Large intestine (tissue), 3 donors: ENCODE data around the gene SLC7A6. TPM values are rescaled to one million over a fixed set of nuclear protein-coding genes. Genes with fewer than 3 reads are reported as not detected.

Source experiments
- DNase-seq, 2 donors: peaks; one replicate each; pipeline versions ENCODE4 v3.0.0 to v3.0.0-alpha.2; 2013
- H3K27ac ChIP-seq: one replicate; pipeline ENCODE4 v1.5.1; 2013; ENCODE audit warnings: low read length
- H3K27me3 ChIP-seq: 2 replicates; pipeline ENCODE4 v1.6.1; 2013; ENCODE audit warnings: low read length; ENCODE audit not compliant: control insufficient read depth, insufficient read depth
- H3K36me3 ChIP-seq: 2 replicates; pipeline ENCODE4 v1.6.1; 2013; ENCODE audit warnings: low read length; ENCODE audit not compliant: control insufficient read depth, insufficient read depth
- H3K4me1 ChIP-seq: one replicate; pipeline ENCODE4 v1.6.1; 2013; ENCODE audit warnings: low read length; ENCODE audit not compliant: control insufficient read depth, insufficient read depth
- H3K4me3 ChIP-seq: one replicate; pipeline ENCODE4 v1.5.1; 2013; ENCODE audit warnings: low read length
- H3K9me3 ChIP-seq: one replicate; pipeline ENCODE4 v1.6.1; 2013; ENCODE audit warnings: mild to moderate bottlenecking, low read depth, low read length, moderate library complexity; ENCODE audit not compliant: control insufficient read depth
- WGBS: methylation state at CpG from one replicate; pipeline ENCODE4 v1.1.5; 2013; ENCODE audit warnings: low lambda C conversion rate; ENCODE audit not compliant: insufficient coverage; 5-methylcytosine and 5-hydroxymethylcytosine counted together
- polyA plus RNA-seq: library from polyadenylated mRNA; unstranded; fragments of 120-200 nt; gene quantifications from one replicate; pipeline ENCODE4 v1.2.1, GENCODE V29; 2013

Gene SLC7A6
- polyA plus RNA-seq, 1 donor, result 11.6 TPM

- Histone ChIP-seq H3K4me3 (peak overlapping the region; percentile 95), H3K9me3 (no peaks in the 10 kb centered on the region), H3K36me3 (peaks cover 6% of the 10 kb centered on the region), H3K4me1 (peaks cover 28% of the 10 kb centered on the region), H3K27ac (no peak overlapping the region), H3K27me3 (no peaks in the 10 kb centered on the region)
- DNase-seq, result no peak
- no CpG with 5 or more reads among the region's 20 CpGs for WGBS
These were observed 19.8 kb upstream of the SLC7A6 start for GRCh38 chr16:68244481-68244902.

- no CpG with 5 or more reads among the region's 75 CpGs for WGBS
- Histone ChIP-seq H3K27me3 (no peaks in the 10 kb centered on the region), H3K9me3 (no peaks in the 10 kb centered on the region), H3K4me3 (peak within 1 kb of the TSS; percentile 95), H3K36me3 (peaks cover 8% of the 10 kb centered on the region), H3K4me1 (peaks cover 28% of the 10 kb centered on the region), H3K27ac (peak within 1 kb of the TSS; percentile 54)
- DNase-seq, result peak; percentile 94 to 97
These were observed 19.1 kb upstream of the SLC7A6 start, which contains the start of gene PLA2G15 for GRCh38 chr16:68244903-68245853. Gene PLA2G15, plus strand, starts transcription at chr16:68245373. Its CDS starts 54 bp downstream, at chr16:68245427.

GRCh38 chr16:68246121-68246520 lies 18.2 kb upstream of the SLC7A6 start:
- Histone ChIP-seq H3K4me1 (peaks cover 28% of the 10 kb centered on the region), H3K4me3 (peak overlapping the region; percentile 95), H3K36me3 (peaks cover 12% of the 10 kb centered on the region), H3K9me3 (no peaks in the 10 kb centered on the region), H3K27me3 (no peaks in the 10 kb centered on the region), H3K27ac (peak overlapping the region; percentile 54)
- no CpG with 5 or more reads among the region's 7 CpGs for WGBS
- DNase-seq, result no peak

GRCh38 chr16:68246666-68247065 lies 17.7 kb upstream of the SLC7A6 start:
- Histone ChIP-seq H3K27ac (peak overlapping the region; percentile 54), H3K4me3 (no peak overlapping the region), H3K4me1 (peaks cover 28% of the 10 kb centered on the region), H3K9me3 (no peaks in the 10 kb centered on the region), H3K27me3 (no peaks in the 10 kb centered on the region), H3K36me3 (peaks cover 16% of the 10 kb centered on the region)
- peak; percentile 76 to 82 for DNase-seq
- WGBS, result no CpG with 5 or more reads among the region's 5 CpGs

- no peak for DNase-seq
- peaks cover 28% of the 10 kb centered on the region for H3K4me1 ChIP-seq
- no peaks in the 10 kb centered on the region for H3K27me3 ChIP-seq
- H3K27ac ChIP-seq, result no peak overlapping the region
- H3K4me3 ChIP-seq, result no peak overlapping the region
- no peaks in the 10 kb centered on the region for H3K9me3 ChIP-seq
- H3K36me3 ChIP-seq, result peaks cover 22% of the 10 kb centered on the region
- no CpG with 5 or more reads among the region's 4 CpGs for WGBS
These were observed 16.9 kb upstream of the SLC7A6 start for GRCh38 chr16:68247400-68247799.

GRCh38 chr16:68247932-68248331 lies 16.4 kb upstream of the SLC7A6 start:
- no peaks in the 10 kb centered on the region for H3K27me3 ChIP-seq
- H3K27ac ChIP-seq, result no peak overlapping the region
- peaks cover 28% of the 10 kb centered on the region for H3K4me1 ChIP-seq
- no peak for DNase-seq
- no CpG with 5 or more reads among the region's 4 CpGs for WGBS
- H3K36me3 ChIP-seq, result peaks cover 23% of the 10 kb centered on the region
- no peak overlapping the region for H3K4me3 ChIP-seq
- H3K9me3 ChIP-seq, result no peaks in the 10 kb centered on the region

GRCh38 chr16:68249371-68249770 lies 15.0 kb upstream of the SLC7A6 start:
- H3K36me3 ChIP-seq, result peaks cover 28% of the 10 kb centered on the region
- H3K4me1 ChIP-seq, result peaks cover 25% of the 10 kb centered on the region
- no peaks in the 10 kb centered on the region for H3K9me3 ChIP-seq
- H3K4me3 ChIP-seq, result no peak overlapping the region
- H3K27me3 ChIP-seq, result no peaks in the 10 kb centered on the region
- H3K27ac ChIP-seq, result no peak overlapping the region
- WGBS, result no CpG with 5 or more reads among the region's 4 CpGs
- no peak for DNase-seq

- Histone ChIP-seq H3K4me1 (peaks cover 20% of the 10 kb centered on the region), H3K27me3 (no peaks in the 10 kb centered on the region), H3K27ac (no peak overlapping the region), H3K36me3 (peaks cover 42% of the 10 kb centered on the region), H3K4me3 (no peak overlapping the region), H3K9me3 (no peaks in the 10 kb centered on the region)
- 100% methylated on average over 1 of the region's 6 CpGs for WGBS
- DNase-seq, result no peak
These were observed 13.4 kb upstream of the SLC7A6 start for GRCh38 chr16:68250951-68251350.

GRCh38 chr16:68251832-68252231 lies 12.5 kb upstream of the SLC7A6 start:
- H3K36me3 ChIP-seq, result peaks cover 47% of the 10 kb centered on the region
- no CpG with 5 or more reads among the region's 5 CpGs for WGBS
- no peak overlapping the region for H3K27ac ChIP-seq

GRCh38 chr16:68252383-68252782 lies 11.9 kb upstream of the SLC7A6 start:
- H3K36me3 ChIP-seq, result peaks cover 47% of the 10 kb centered on the region

More at GRCh38 chr16:68251832-68252231, 12.5 kb upstream of the SLC7A6 start:
- Histone ChIP-seq H3K4me1 (peaks cover 14% of the 10 kb centered on the region), H3K9me3 (no peaks in the 10 kb centered on the region), H3K27me3 (no peaks in the 10 kb centered on the region), H3K4me3 (no peak overlapping the region)
- DNase-seq, result no peak

More at GRCh38 chr16:68252383-68252782, 11.9 kb upstream of the SLC7A6 start:
- Histone ChIP-seq H3K27ac (no peak overlapping the region), H3K9me3 (no peaks in the 10 kb centered on the region), H3K4me1 (peaks cover 14% of the 10 kb centered on the region), H3K4me3 (no peak overlapping the region), H3K27me3 (no peaks in the 10 kb centered on the region)
- no peak for DNase-seq
- WGBS, result no CpG with 5 or more reads among the region's 5 CpGs
